Prostate gland (tissue), 2 donors: ENCODE results near the gene EIF5A2. TPM values are rescaled to one million over a fixed set of nuclear protein-coding genes. Genes with fewer than 3 reads are reported as not detected.
A peak's percentile ranks its signal among the peaks of the same experiment; 100 is the strongest.

ENCODE experiments used
- DNase-seq: peaks from one replicate; pipeline ENCODE4 v3.0.0-alpha.2; 2019; ENCODE audit warnings: low spot score
- H3K27ac ChIP-seq, 2 donors: fragments of 200-600 bp; sonication (generic); 2 replicates each; pipeline ENCODE4 v1.5.1; 2017 to 2019
- H3K27me3 ChIP-seq: fragments of 200-600 bp; sonication (generic); replicated peaks from 2 replicates; pipeline ENCODE4 v1.5.1; 2019; ENCODE audit not compliant: insufficient read depth
- H3K36me3 ChIP-seq, 2 donors: fragments of 200-600 bp; sonication (generic); 1 replicate in 1 of 2; 2 replicates in 1 of 2; pipeline versions ENCODE4 v1.5.1 to v1.8.1; 2017 to 2019
- H3K4me1 ChIP-seq: fragments of 200-600 bp; sonication (generic); replicated peaks from 2 replicates; pipeline ENCODE4 v1.5.1; 2019
- H3K4me3 ChIP-seq, 2 donors: fragments of 200-600 bp; sonication (generic); 2 replicates each; pipeline ENCODE4 v1.5.1; 2017 to 2019
- H3K9me3 ChIP-seq: fragments of 200-600 bp; sonication (generic); 2 replicates; pipeline ENCODE4 v1.5.1; 2017
- POLR2A ChIP-seq: fragments of 450-650 bp; IDR thresholded peaks from one replicate; pipeline ENCODE4 v1.6.1; 2016; ENCODE audit warnings: antibody characterized with exemption, mild to moderate bottlenecking
- POLR2AphosphoS5 ChIP-seq: sonication (generic); formaldehyde crosslinking; IDR thresholded peaks from one replicate; pipeline ENCODE4 v1.6.1; 2017; ENCODE audit warnings: antibody characterized with exemption
- WGBS: methylation state at CpG from one replicate; pipeline ENCODE4 v1.1.5; 2018; 5-methylcytosine and 5-hydroxymethylcytosine counted together
- intact Hi-C: fragments of 100-400 bp; cut with DNase I; formaldehyde crosslinking; loops from one replicate; pipeline ENCODE4 v1.14.2; 2022
- total RNA-seq, 2 donors: library from RNA; depleted of rRNA; stranded (reverse); fragments of >200 nt; gene quantifications; one replicate each; pipeline ENCODE4 v1.1.0, GENCODE V29; 2016
- TF ChIP-seq, protein P1 (sequence below), 4 experiments: fragments of 200-600 bp in 2 of 4; fragments of 450-650 bp in 2 of 4; sonication (generic) in 2 of 4; IDR thresholded peaks; 1 replicate in 3 of 4; 2 replicates in 1 of 4; pipeline ENCODE4 v1.5.1; 2016 to 2019; ENCODE audit warnings: antibody characterized with exemption in 4 of 4, mild to moderate bottlenecking in 2 of 4, moderate library complexity in 2 of 4

EIF5A2 gene
- total RNA-seq = 1 to 10 TPM; 1.3 to 3.1 TPM

DNA sequence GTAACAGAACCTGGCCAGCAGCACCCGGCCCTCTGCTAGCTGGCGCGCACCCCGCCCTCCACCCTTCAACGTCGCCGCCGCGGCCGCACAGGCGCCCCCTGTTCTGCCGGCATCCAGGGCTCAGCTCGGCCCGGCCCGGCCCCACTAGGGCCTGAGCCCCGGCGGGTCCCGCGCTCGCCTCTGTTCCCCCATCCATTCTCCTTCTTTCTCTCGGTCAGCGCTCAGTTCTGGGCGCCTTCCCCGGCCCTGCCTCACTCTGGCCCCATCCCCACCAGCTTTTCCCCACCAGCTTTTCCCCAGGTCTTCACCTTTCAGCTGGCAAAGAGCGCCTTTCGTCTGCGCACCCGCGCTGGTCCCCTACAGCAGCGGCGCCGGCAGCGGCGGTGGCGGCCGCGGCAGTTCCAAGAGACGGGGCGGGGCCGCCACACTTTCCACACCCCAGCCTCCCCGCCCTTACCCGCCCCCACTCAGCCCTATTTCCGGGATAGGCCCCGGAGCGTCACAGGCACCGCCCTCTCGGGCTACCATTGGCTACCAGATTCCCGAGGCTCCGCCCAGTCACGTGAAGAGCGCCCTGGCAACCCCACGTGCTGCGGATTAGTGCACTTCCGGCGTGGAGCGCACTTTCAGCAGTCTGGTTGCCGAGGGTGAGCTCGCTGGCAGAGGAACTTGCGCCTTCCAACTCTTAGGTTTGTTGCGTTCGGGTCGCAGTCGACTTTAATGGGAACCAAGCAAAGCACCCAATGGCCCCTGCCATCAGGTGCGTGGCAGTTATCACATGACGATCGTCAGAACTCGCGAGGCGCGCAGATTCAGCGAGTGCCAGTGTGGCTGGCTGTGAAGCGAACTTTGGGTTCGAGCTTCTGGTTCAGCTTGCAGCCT is at the start of gene EIF5A2:
Gene EIF5A2, minus strand, starts transcription at position 403 of the 882 bp plus-strand sequence. CDS start 831 bp downstream, outside the sequence.
- Histone ChIP-seq H3K27ac (peak within 1 kb of the TSS in 1 of 2 donors; percentile 50), H3K4me3 (peak within 1 kb of the TSS; percentile 39 to 52), H3K9me3 (no peaks in the 10 kb centered on the region), H3K36me3 (no peaks in the 10 kb centered on the region), H3K4me1 (no peaks in the 10 kb centered on the region), H3K27me3 (no peaks in the 10 kb centered on the region)
- DNase-seq = peak; percentile 84
- 13% methylated on average over 69 of the region's 73 CpGs for WGBS
- peak; percentile 50 for TF ChIP-seq POLR2A
- TF ChIP-seq POLR2AphosphoS5 = peak; percentile 74
- TF ChIP-seq, protein P1, sequence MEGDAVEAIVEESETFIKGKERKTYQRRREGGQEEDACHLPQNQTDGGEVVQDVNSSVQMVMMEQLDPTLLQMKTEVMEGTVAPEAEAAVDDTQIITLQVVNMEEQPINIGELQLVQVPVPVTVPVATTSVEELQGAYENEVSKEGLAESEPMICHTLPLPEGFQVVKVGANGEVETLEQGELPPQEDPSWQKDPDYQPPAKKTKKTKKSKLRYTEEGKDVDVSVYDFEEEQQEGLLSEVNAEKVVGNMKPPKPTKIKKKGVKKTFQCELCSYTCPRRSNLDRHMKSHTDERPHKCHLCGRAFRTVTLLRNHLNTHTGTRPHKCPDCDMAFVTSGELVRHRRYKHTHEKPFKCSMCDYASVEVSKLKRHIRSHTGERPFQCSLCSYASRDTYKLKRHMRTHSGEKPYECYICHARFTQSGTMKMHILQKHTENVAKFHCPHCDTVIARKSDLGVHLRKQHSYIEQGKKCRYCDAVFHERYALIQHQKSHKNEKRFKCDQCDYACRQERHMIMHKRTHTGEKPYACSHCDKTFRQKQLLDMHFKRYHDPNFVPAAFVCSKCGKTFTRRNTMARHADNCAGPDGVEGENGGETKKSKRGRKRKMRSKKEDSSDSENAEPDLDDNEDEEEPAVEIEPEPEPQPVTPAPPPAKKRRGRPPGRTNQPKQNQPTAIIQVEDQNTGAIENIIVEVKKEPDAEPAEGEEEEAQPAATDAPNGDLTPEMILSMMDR (IDR thresholded peaks at IDR 0.05) = no peak
- intact Hi-C loops = loop anchor here (2.0 kb wide), 1 partner anchor 38 kb away; the partner anchor contains the start of gene RPL22L1

DNA sequence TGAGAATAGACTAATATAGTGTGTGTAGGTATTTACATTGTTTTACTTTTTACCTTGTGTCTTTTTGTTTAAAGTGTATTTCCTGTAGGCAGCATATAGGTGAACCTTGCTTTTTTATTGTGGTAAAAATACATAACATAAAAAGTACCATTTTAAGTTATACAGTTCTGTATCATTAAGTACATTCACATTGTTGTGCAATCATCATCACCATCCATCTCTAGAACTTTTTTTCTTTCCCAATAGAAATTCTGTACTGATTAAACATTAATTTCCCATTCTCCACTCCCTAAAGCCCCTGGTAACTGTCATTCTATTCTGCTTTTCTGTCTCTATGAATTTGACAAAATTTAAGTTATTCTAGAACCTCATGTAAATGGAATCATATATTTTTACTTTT is 48.2 kb upstream of the EIF5A2 start:
- DNase-seq = no peak
- no peaks in the 10 kb centered on the region for H3K27me3 ChIP-seq
- H3K9me3 ChIP-seq = no peaks in the 10 kb centered on the region
- TF ChIP-seq POLR2A (no peak), POLR2AphosphoS5 (no peak)
- TF ChIP-seq, protein P1 (IDR thresholded peaks at IDR 0.05) = no peak
- no peak overlapping the region for H3K4me3 ChIP-seq
- no peak overlapping the region for H3K27ac ChIP-seq
- H3K4me1 ChIP-seq = no peaks in the 10 kb centered on the region
- intact Hi-C loops = no loop called here
- no peaks in the 10 kb centered on the region for H3K36me3 ChIP-seq

DNA sequence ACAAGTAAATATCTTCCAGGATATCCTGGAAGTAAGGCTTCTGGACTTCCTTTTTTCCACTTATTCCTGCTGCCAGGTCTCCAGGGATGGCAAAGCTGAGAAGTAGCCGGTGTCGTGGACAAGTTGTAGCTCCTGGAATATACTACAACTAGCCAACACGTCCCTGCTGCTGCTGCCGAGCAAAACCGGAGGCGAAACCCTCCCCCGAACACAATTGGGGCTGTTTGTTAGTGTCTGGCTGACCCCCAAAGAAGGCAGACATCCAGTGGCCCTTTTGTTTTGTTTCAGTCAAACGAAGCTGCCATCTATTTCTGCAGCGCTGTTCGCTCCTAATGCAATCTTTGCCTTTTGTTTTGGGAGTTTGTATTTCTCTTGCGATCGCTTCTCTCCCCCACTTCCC is 45.3 kb upstream of the EIF5A2 start:
- Histone ChIP-seq H3K27ac (no peak overlapping the region), H3K36me3 (no peaks in the 10 kb centered on the region), H3K4me1 (no peaks in the 10 kb centered on the region), H3K4me3 (no peak overlapping the region), H3K27me3 (no peaks in the 10 kb centered on the region), H3K9me3 (no peaks in the 10 kb centered on the region)
- DNase-seq = no peak
- WGBS = 75% methylated on average over 12 of the region's 12 CpGs
- TF ChIP-seq POLR2AphosphoS5 = no peak
- TF ChIP-seq POLR2A = no peak
- intact Hi-C loops = no loop called here

DNA sequence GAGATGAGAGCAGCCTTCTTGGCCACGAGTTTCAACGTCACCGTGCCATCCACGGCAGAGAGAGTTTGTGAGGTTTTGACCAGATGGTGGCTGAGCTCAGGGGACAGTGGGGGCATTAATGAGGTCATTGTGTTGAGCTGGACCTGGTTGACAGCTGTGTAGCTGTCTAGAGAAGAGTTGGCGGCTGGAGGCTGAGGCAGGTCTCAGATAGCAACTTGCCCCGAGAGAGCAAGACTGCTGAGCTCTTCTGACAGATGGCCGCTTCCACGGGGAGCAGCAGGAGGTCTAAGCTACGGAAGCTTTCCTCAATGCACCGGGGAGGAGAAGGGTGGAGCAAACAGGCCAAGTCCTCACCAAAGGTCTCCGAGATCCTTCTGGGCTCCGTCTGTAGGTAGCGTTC is 44.8 kb upstream of the EIF5A2 start:
- WGBS = 83% methylated on average over 13 of the region's 13 CpGs

DNA sequence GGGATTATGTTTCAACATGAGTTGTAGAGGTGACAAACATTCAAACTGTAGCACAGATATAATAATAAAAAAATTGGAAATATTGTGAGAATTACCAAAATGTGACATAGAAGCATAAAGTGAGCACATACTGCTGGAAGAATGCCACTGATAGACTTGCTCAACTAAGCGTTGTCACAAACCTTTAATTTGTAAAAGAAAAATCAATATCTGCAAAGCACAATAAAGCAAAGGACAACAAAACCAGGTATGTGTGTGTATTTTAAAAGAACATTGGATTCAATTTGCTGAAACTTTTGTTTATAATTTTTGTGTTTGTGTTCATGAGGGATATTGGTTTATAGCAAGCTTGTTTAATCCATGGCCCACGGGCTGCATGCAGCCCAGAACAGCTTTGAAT is 40.8 kb upstream of the EIF5A2 start:
- Histone ChIP-seq H3K4me3 (no peak overlapping the region), H3K36me3 (no peaks in the 10 kb centered on the region), H3K9me3 (no peaks in the 10 kb centered on the region), H3K27ac (no peak overlapping the region), H3K4me1 (no peaks in the 10 kb centered on the region), H3K27me3 (no peaks in the 10 kb centered on the region)
- DNase-seq = no peak
- intact Hi-C loops = no loop called here
- 60% methylated on average over 2 of the region's 2 CpGs for WGBS
- no peak for TF ChIP-seq POLR2AphosphoS5
- TF ChIP-seq, protein P1 (IDR thresholded peaks at IDR 0.05) = no peak
- TF ChIP-seq POLR2A = no peak

More for the DNA sequence above, 44.8 kb upstream of the EIF5A2 start:
- Histone ChIP-seq H3K27me3 (no peaks in the 10 kb centered on the region), H3K9me3 (no peaks in the 10 kb centered on the region), H3K4me1 (no peaks in the 10 kb centered on the region), H3K27ac (no peak overlapping the region), H3K4me3 (no peak overlapping the region), H3K36me3 (no peaks in the 10 kb centered on the region)
- no peak for DNase-seq
- intact Hi-C loops = no loop called here
- TF ChIP-seq POLR2A (no peak), POLR2AphosphoS5 (no peak)
- TF ChIP-seq, protein P1 (IDR thresholded peaks at IDR 0.05) = no peak
